GM12878 (cell line): ENCODE data around the gene PI4KA. TPM values are rescaled to one million over a fixed set of nuclear protein-coding genes. Genes with fewer than 3 reads are reported as not detected.

Experiments used
- ATAC-seq: fragments of 200-7000 bp; cut with Tn5 transposase; 3 replicates; pipeline ENCODE4 v1.9.1; 2020; ENCODE audit warnings: mild to moderate bottlenecking, moderate library complexity
- BruUV-seq: library from RNA; stranded (reverse); fragments of 400-500 nt; replicated peaks from 2 replicates; lab custom pipeline; 2021; lab: Mats Ljungman, UMichigan
- CTCF ChIA-PET: fragments of 300-600 bp; sonication (Branson Sonifier 250); formaldehyde crosslinking; extraction: SDS; loops from one replicate; lab custom pipeline; 2021; ENCODE audit warnings: inconsistent platforms; lab: Yijun Ruan, JAX
- POLR2A ChIA-PET: fragments of 350-600 bp; formaldehyde crosslinking; extraction: SDS; loops from one replicate; lab custom pipeline; 2021; ENCODE audit warnings: inconsistent platforms; lab: Charles Lee
- RAD21 ChIA-PET: fragments of 300-600 bp; sonication (Branson Sonifier 250); formaldehyde crosslinking; loops from one replicate; lab custom pipeline; 2023; ENCODE audit warnings: antibody characterized with exemption; ENCODE audit not compliant: unreplicated experiment; lab: Charles Lee
- SMC1A ChIA-PET: fragments of 300-600 bp; sonication (Branson Sonifier 250); formaldehyde crosslinking; loops from one replicate; lab custom pipeline; 2023; ENCODE audit not compliant: unreplicated experiment, uncharacterized antibody; lab: Charles Lee
- DNase-seq: peaks from one replicate; pipeline ENCODE4 v3.0.0-alpha.2; 2011; ENCODE audit warnings: low read depth, low spot score
- FAIRE-seq: peaks from 3 replicates; lab custom pipeline; 2011; peaks lifted over from hg19 to GRCh38; lab: Jason Lieb, UNC
- H2AFZ ChIP-seq: 2 replicates; pipeline ENCODE4 v1.6.0; 2011; ENCODE audit warnings: low read depth, low read length, control low read depth; ENCODE audit not compliant: control insufficient read depth
- H3K27ac ChIP-seq: 2 replicates; pipeline ENCODE4 v1.5.1; 2011; ENCODE audit warnings: control low read depth; ENCODE audit not compliant: control insufficient read depth, insufficient read depth
- H3K27me3 ChIP-seq, 2 experiments: replicated peaks in 1 of 2; 2 replicates each; pipeline versions ENCODE4 v1.6.0 to v1.6.1; 2011; ENCODE audit warnings: low read length in 1 of 2; ENCODE audit not compliant: control insufficient read depth in 2 of 2, insufficient read depth in 2 of 2
- H3K36me3 ChIP-seq, 2 experiments: 2 replicates each; pipeline ENCODE4 v1.5.1; 2011; ENCODE audit warnings: low read length in 1 of 2; ENCODE audit not compliant: control insufficient read depth in 2 of 2, insufficient read depth in 2 of 2
- H3K4me1 ChIP-seq: 2 replicates; pipeline ENCODE4 v1.6.1; 2011; ENCODE audit warnings: mild to moderate bottlenecking, low read length, moderate library complexity, mixed read lengths; ENCODE audit not compliant: control insufficient read depth, insufficient read depth
- H3K4me2 ChIP-seq: 2 replicates; pipeline ENCODE4 v1.6.0; 2011; ENCODE audit warnings: control low read depth; ENCODE audit not compliant: control insufficient read depth, insufficient read depth
- H3K4me3 ChIP-seq: fragments of 200-600 bp; sonication (generic); 2 replicates; pipeline ENCODE4 v1.5.1; 2016
- H3K79me2 ChIP-seq: 2 replicates; pipeline ENCODE4 v1.6.0; 2011; ENCODE audit warnings: low read length; ENCODE audit not compliant: control insufficient read depth, insufficient read depth
- H3K9ac ChIP-seq: 2 replicates; pipeline ENCODE4 v1.8.0; 2011; ENCODE audit warnings: low read length, control low read depth, mixed read lengths; ENCODE audit not compliant: control insufficient read depth, insufficient read depth
- H3K9me3 ChIP-seq: replicated peaks from 3 replicates; pipeline ENCODE4 v1.5.1; 2011; ENCODE audit warnings: mild to moderate bottlenecking, low read length; ENCODE audit not compliant: control insufficient read depth, insufficient read depth
- H4K20me1 ChIP-seq: 2 replicates; pipeline ENCODE4 v1.6.0; 2011; ENCODE audit not compliant: control insufficient read depth, insufficient read depth
- ATF2 ChIP-seq: IDR thresholded peaks from 2 replicates; pipeline ENCODE4 v1.6.1; 2012; ENCODE audit warnings: low read length, inconsistent platforms
- BCL3 ChIP-seq: IDR thresholded peaks from 2 replicates; pipeline ENCODE4 v1.6.1; 2011; ENCODE audit warnings: borderline replicate concordance, low read depth, mild to moderate bottlenecking, moderate library complexity, low read length; ENCODE audit not compliant: insufficient read depth, poor library complexity, severe bottlenecking
- CBX3 ChIP-seq: fragments of 200-600 bp; sonication (generic); IDR thresholded peaks from 2 replicates; pipeline ENCODE4 v1.6.1; 2016; ENCODE audit warnings: low read depth, borderline replicate concordance
- CUX1 ChIP-seq: IDR thresholded peaks from 2 replicates; pipeline ENCODE4 v1.6.1; 2012; ENCODE audit warnings: improper control_type of control experiment, low read depth, low read length; ENCODE audit not compliant: insufficient replicate concordance
- NFIC ChIP-seq: IDR thresholded peaks from 2 replicates; pipeline ENCODE4 v1.6.1; 2012; ENCODE audit warnings: low read depth, mild to moderate bottlenecking, inconsistent platforms, low read length, moderate library complexity
- NFXL1 ChIP-seq: fragments of 450-650 bp; IDR thresholded peaks from 2 replicates; pipeline ENCODE4 v1.6.1; 2017; ENCODE audit warnings: antibody characterized with exemption, mild to moderate bottlenecking, borderline replicate concordance
- PBX3 ChIP-seq: IDR thresholded peaks from 2 replicates; pipeline ENCODE4 v1.6.1; 2011; ENCODE audit warnings: mild to moderate bottlenecking, low read depth, low read length, moderate library complexity; ENCODE audit not compliant: insufficient replicate concordance
- POLR2AphosphoS5 ChIP-seq: IDR thresholded peaks from 2 replicates; pipeline ENCODE4 v1.6.1; 2011; ENCODE audit warnings: mild to moderate bottlenecking, low read length, inconsistent platforms
- SMC3 ChIP-seq: IDR thresholded peaks from 2 replicates; pipeline ENCODE4 v1.6.1; 2011; ENCODE audit warnings: low read length, improper control_type of control experiment, borderline replicate concordance
- SREBF2 ChIP-seq: IDR thresholded peaks from 2 replicates; pipeline ENCODE4 v1.6.1; 2012; ENCODE audit warnings: mild to moderate bottlenecking, low read length
- STAT1 ChIP-seq: fragments of 450-650 bp; conservative IDR thresholded peaks from 2 replicates; pipeline ENCODE4 v1.6.1; 2014; ENCODE audit warnings: antibody characterized with exemption, mild to moderate bottlenecking
- TAF1 ChIP-seq: IDR thresholded peaks from 2 replicates; pipeline ENCODE4 v1.6.1; 2011; ENCODE audit warnings: mild to moderate bottlenecking, low read depth, low read length, borderline replicate concordance
- WGBS: methylation state at CpG from one replicate; pipeline ENCODE4 v1.1.6; 2016; ENCODE audit warnings: low lambda C conversion rate; ENCODE audit not compliant: insufficient replicate concordance, insufficient coverage; ENCODE audit errors: missing lambda C conversion rate; 5-methylcytosine and 5-hydroxymethylcytosine counted together
- in situ Hi-C: fragments of 300-500 bp; cut with MboI; formaldehyde crosslinking; loops from 9 replicates; pipeline ENCODE4 v1.14.3; 2018; ENCODE audit warnings: mixed read lengths
- intact Hi-C: fragments of 100-400 bp; cut with micrococcal nuclease; formaldehyde crosslinking; loops from one replicate; pipeline ENCODE4 v1.14.2; 2022; ENCODE audit not compliant: unreplicated experiment
- polyA plus RNA-seq, 11 experiments: library from polyadenylated mRNA; depleted of rRNA in 4 of 11; unstranded in 6 of 11; stranded (reverse) in 5 of 11; fragments of >200 nt; fragmentation: Nextera tagmentation in 4 of 11; fragmentation: Illumina TruSeq in 1 of 11; extraction: Ambion mirVana in 4 of 11; extraction: Trizol in 1 of 11; gene quantifications; 1 replicate in 1 of 11; 2 replicates in 10 of 11; pipeline versions ENCODE4 v1.2.1 to v1.2.3, GENCODE V29; 2011 to 2016; ENCODE audit warnings: inconsistent platforms in 2 of 11, missing spikeins in 2 of 11, low read depth in 1 of 11
- total RNA-seq, 4 experiments: library from RNA; depleted of rRNA in 3 of 4; stranded (reverse); fragments of >200 nt in 3 of 4; fragmentation: Illumina TruSeq in 1 of 4; extraction: Trizol in 1 of 4; gene quantifications; 2 replicates each; pipeline versions ENCODE4 v1.2.1 to v1.2.3, GENCODE V29; 2013 to 2021

The PI4KA gene
- total and polyA plus RNA-seq, 10 of the 15 experiments (the other 5 are each of a cell fraction or from before 2014, with no cell fraction given) = 4.2 to 78.4 (median 42.1) TPM

GRCh38 chr22:20811971-20812660 lies 46.5 kb downstream of the PI4KA start:
- SMC1A ChIA-PET = no interaction called here
- Histone ChIP-seq H2AFZ (no peak overlapping the region), H3K9ac (no peak overlapping the region), H3K9me3 (no peaks in the 10 kb centered on the region), H3K4me3 (no peak overlapping the region), H3K36me3 (peaks cover 3 to 4% of the 10 kb centered on the region in 2 experiments; a peak in 3 of 4 replicates), H3K27ac (no peak overlapping the region), H3K79me2 (no peaks in the 10 kb centered on the region), H4K20me1 (no peaks in the 10 kb centered on the region), H3K4me2 (no peak overlapping the region), H3K27me3 (no peaks in the 10 kb centered on the region), H3K4me1 (no peaks in the 10 kb centered on the region)
- FAIRE-seq = no peak
- RAD21 ChIA-PET = no interaction called here
- in situ Hi-C loops (no loop called here), intact Hi-C loops (no loop called here)
- WGBS = 100% methylated on average over 3 of the region's 5 CpGs
- BruUV-seq = no TSS peak
- CTCF ChIA-PET = interaction anchor here (0.6 kb wide), 1 partner anchor 62 kb away, joined by 3 read pairs; no protein-coding TSS in a partner anchor
- DNase-seq = no peak
- no peak for ATAC-seq
- POLR2A ChIA-PET = no interaction called here
- TF ChIP-seq CBX3 = no peak
- TF ChIP-seq STAT1 = no peak
- no peak for TF ChIP-seq BCL3
- TF ChIP-seq ATF2 = no peak
- no peak for TF ChIP-seq PBX3
- no peak for TF ChIP-seq POLR2AphosphoS5
- TF ChIP-seq NFIC = no peak
- no peak for TF ChIP-seq SMC3
- no peak for TF ChIP-seq TAF1
- TF ChIP-seq SREBF2 = no peak
- TF ChIP-seq NFXL1 = no peak
- no peak for TF ChIP-seq CUX1
